Stimulated activated CD8-positive, alpha-beta memory T cell treated with anti-CD3 and anti-CD28 coated beads, Interleukin-7, amount 100 ng/mL, for 48 hours (primary cell): ENCODE measurements around the gene ALPG.

Source experiments
- DNase-seq, 2 donors: peaks; one replicate each; pipeline ENCODE4 v3.0.0-alpha.2; 2020; ENCODE audit warnings: low read depth in 1 of 2; ENCODE audit errors: extremely low read depth in 1 of 2

ALPG gene

DNA sequence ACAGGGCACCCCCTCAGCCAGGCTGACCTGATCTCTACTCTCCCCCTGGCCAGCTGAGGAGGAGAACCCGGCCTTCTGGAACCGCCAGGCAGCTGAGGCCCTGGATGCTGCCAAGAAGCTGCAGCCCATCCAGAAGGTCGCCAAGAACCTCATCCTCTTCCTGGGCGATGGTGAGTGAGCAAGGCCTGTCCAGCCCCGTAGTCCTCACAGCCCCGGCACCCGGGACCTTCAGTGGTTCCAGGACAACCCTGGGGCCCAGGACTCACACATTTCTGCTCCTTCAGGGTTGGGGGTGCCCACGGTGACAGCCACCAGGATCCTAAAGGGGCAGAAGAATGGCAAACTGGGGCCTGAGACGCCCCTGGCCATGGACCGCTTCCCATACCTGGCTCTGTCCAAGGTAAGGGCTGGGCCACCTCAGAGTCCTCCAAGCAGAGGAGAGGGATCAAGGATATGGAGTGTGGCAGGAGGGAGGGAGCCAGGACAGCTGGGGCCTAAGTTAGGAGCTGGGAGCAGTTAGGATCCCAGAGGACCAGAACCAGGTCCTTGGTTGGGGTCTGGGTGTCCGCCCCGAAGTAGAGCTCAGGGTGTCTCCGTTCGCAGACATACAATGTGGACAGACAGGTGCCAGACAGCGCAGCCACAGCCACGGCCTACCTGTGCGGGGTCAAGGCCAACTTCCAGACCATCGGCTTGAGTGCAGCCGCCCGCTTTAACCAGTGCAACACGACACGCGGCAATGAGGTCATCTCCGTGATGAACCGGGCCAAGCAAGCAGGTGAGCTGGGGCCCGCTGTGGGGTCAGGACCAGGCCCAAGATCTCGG, 49.9 kb downstream of the ALPG start:
- no peak for DNase-seq

DNA sequence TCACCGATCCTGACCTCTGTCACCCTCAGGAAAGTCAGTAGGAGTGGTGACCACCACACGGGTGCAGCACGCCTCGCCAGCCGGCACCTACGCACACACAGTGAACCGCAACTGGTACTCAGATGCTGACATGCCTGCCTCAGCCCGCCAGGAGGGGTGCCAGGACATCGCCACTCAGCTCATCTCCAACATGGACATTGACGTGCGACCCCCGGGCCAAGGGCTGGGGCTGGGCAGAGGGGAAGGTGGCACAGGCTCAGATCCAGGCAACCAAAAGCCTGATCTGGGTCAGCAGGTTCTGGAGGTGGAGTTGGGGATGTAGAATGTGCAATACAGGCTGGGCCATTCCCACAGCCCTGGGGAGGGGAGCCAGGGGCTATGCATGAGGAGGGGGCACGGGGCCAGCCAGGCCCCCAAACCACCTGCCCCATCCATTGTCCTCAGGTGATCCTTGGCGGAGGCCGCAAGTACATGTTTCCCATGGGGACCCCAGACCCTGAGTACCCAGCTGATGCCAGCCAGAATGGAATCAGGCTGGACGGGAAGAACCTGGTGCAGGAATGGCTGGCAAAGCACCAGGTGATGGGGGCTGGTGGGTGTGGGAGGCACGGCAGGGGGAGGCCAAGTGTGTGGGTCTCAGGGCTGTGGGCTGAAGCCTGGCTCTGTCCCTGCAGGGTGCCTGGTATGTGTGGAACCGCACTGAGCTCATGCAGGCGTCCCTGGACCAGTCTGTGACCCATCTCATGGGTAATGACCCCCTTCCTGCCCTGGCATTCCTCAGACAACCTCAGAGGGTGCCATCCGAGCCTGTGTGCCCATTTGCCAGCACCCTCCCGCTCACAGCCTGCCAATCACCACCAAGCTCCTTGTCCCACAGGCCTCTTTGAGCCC, 50.7 kb downstream of the ALPG start:
- no peak for DNase-seq

- no peak for DNase-seq
Observed at GRCh38 chr2:232458051-232458660, 51.5 kb downstream of the ALPG start.

- DNase-seq: no peak
Observed at GRCh38 chr2:232458661-232459418, 52.2 kb downstream of the ALPG start.

- DNase-seq: no peak
Observed at GRCh38 chr2:232459419-232460035, 52.9 kb downstream of the ALPG start.

DNA sequence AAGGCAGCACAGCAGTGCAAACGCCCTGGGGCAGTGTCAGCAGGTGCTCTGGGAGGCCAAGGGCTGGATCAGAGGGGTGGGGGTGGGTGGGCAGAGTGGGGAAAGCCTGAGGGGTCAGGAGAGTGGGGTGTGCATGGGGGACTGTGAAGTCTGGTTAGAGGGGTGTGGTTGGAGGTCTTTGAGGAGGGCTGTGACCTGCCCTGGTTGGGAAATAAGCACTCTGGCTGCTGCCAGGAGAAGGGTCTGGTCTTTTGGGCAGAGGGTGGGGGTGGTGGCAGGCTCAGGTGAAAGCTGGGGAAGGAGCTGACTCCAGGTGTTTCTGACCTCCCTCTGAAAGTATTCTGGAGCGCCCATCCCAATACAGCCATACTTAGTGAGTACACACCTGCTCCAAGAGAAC, 53.5 kb downstream of the ALPG start:
- no peak for DNase-seq
